Brain microvascular endothelial cell (primary cell): ENCODE data around the gene CHTF8.

Source experiments
- DNase-seq: peaks from one replicate; pipeline ENCODE4 v3.0.0-alpha.2; 2020
- H3K27ac ChIP-seq: fragments of 250-450 bp; sonication (Bioruptor Pico); 2 replicates; pipeline ENCODE4 v1.5.1; 2020; ENCODE audit warnings: mild to moderate bottlenecking, moderate library complexity
- H3K27me3 ChIP-seq: fragments of 250-450 bp; sonication (Bioruptor Pico); replicated peaks from 2 replicates; pipeline ENCODE4 v1.5.1; 2020; ENCODE audit warnings: mild to moderate bottlenecking
- H3K36me3 ChIP-seq: fragments of 250-450 bp; sonication (Bioruptor Pico); replicated peaks from 2 replicates; pipeline ENCODE4 v1.5.1; 2020; ENCODE audit warnings: mild to moderate bottlenecking
- H3K4me3 ChIP-seq: 2 replicates; pipeline ENCODE4 v1.5.1; 2011; ENCODE audit warnings: low read depth, mild to moderate bottlenecking, control low read depth, low read length, moderate library complexity
- CTCF ChIP-seq: IDR thresholded peaks from 2 replicates; pipeline ENCODE4 v1.5.1; 2011; ENCODE audit warnings: low read depth, mild to moderate bottlenecking, moderate library complexity, low read length, control low read depth, inconsistent platforms; ENCODE audit errors: missing control alignments
- in situ Hi-C: cut with HindIII; loops from 2 replicates; pipeline ENCODE4 v1.10.0; 2017; ENCODE audit warnings: low sequenced_read_pairs, low pct_ligation_motif_present

Gene CHTF8

GRCh38 chr16:69123910-69124309 lies 8.5 kb downstream of the CHTF8 start:
- peak; percentile 46 for DNase-seq
- H3K27me3 ChIP-seq: no peaks in the 10 kb centered on the region
- H3K4me3 ChIP-seq: no peak overlapping the region
- peak; percentile 64 for TF ChIP-seq CTCF
- no peak overlapping the region for H3K27ac ChIP-seq
- in situ Hi-C loops: loop anchor here (25.0 kb wide), 2 partner anchors 112 to 212 kb away; no protein-coding TSS in a partner anchor
- peaks cover 29% of the 10 kb centered on the region for H3K36me3 ChIP-seq

- H3K4me3 ChIP-seq: no peak overlapping the region
- no peaks in the 10 kb centered on the region for H3K27me3 ChIP-seq
- no peak for DNase-seq
- peaks cover 31% of the 10 kb centered on the region for H3K36me3 ChIP-seq
- no peak overlapping the region for H3K27ac ChIP-seq
- no peak for TF ChIP-seq CTCF
- in situ Hi-C loops: loop anchor here (25.0 kb wide), 2 partner anchors 108 to 208 kb away; no protein-coding TSS in a partner anchor
These were observed 12.2 kb downstream of the CHTF8 start for GRCh38 chr16:69120096-69120664.

GRCh38 chr16:69119536-69119935 lies 12.9 kb downstream of the CHTF8 start:
- Histone ChIP-seq H3K27ac (no peak overlapping the region), H3K36me3 (peaks cover 31% of the 10 kb centered on the region), H3K4me3 (no peak overlapping the region), H3K27me3 (no peaks in the 10 kb centered on the region)
- DNase-seq: no peak
- in situ Hi-C loops: loop anchor here (25.0 kb wide), 2 partner anchors 107 to 207 kb away; no protein-coding TSS in a partner anchor
- TF ChIP-seq CTCF: no peak

- Histone ChIP-seq H3K36me3 (peaks cover 36% of the 10 kb centered on the region), H3K27me3 (no peaks in the 10 kb centered on the region), H3K27ac (no peak overlapping the region), H3K4me3 (no peak overlapping the region)
- no peak for DNase-seq
- no peak for TF ChIP-seq CTCF
- in situ Hi-C loops: loop anchor here (25.0 kb wide), 2 partner anchors 107 to 207 kb away; no protein-coding TSS in a partner anchor
These were observed 13.4 kb downstream of the CHTF8 start for GRCh38 chr16:69118994-69119393.

- peaks cover 37% of the 10 kb centered on the region for H3K36me3 ChIP-seq
- H3K4me3 ChIP-seq: no peak overlapping the region
- no peaks in the 10 kb centered on the region for H3K27me3 ChIP-seq
- in situ Hi-C loops: loop anchor here (25.0 kb wide), 2 partner anchors 106 to 206 kb away; no protein-coding TSS in a partner anchor
- TF ChIP-seq CTCF: no peak
- H3K27ac ChIP-seq: no peak overlapping the region
- DNase-seq: no peak
These were observed 13.9 kb downstream of the CHTF8 start for GRCh38 chr16:69118468-69118867.

- H3K27ac ChIP-seq: no peak overlapping the region
- H3K36me3 ChIP-seq: peaks cover 37% of the 10 kb centered on the region
- in situ Hi-C loops: loop anchor here (25.0 kb wide), 2 partner anchors 105 to 205 kb away; no protein-coding TSS in a partner anchor
- no peak for DNase-seq
- no peak for TF ChIP-seq CTCF
- H3K4me3 ChIP-seq: no peak overlapping the region
- no peaks in the 10 kb centered on the region for H3K27me3 ChIP-seq
These were observed 15.5 kb downstream of the CHTF8 start for GRCh38 chr16:69116906-69117305.
